Brain pericyte (primary cell): ENCODE measurements around the gene JPH3.

Source experiments
- DNase-seq: peaks from one replicate; pipeline ENCODE4 v3.0.0-alpha.2; 2012; ENCODE audit warnings: low read depth, low spot score

The JPH3 gene

DNA sequence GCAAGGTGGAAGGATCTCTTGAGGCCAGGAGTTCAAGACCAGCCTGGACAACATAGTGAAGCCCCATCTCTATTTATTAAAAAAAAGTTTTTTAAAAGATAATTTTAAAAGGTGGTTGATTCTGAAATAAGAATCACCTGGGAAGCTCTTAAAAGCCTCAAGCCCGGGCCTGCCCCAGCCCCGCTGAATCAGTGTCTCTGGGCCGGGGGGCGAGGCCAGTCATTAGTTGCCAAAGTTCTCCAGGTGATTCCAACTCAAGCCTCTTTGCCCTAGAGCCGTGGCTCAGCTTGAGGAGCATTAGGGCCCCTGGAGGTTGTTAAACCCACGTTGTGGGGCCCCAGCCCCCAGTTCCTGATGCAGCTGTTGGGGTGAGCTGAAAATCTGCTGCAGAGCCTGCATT lies 24.6 kb downstream of the JPH3 start:
- DNase-seq: no peak

GRCh38 chr16:87627542-87628245 lies 25.4 kb downstream of the JPH3 start:
- no peak for DNase-seq

- no peak for DNase-seq
These were observed 26.1 kb downstream of the JPH3 start for GRCh38 chr16:87628246-87628923.

DNA sequence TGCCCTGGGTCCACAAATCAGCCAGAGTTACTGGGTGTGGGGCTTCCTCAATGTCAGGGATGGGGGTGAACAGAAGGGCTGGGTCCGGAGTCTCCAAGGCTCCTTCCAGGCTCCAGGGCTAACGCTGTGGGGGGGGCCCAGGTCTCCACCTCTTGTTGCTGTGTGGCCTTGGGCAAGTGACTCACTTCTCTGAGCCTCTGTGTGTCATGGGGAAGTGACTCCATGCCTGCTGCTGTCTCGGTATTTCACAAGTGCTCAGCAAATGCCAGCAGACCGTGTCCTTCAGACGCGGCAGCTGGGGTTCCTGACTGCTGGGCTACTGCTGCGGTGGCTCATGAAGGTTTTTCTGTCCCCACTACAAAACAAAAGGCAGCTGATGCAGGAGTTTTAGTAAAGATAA lies 26.6 kb downstream of the JPH3 start:
- no peak for DNase-seq

GRCh38 chr16:87631067-87631466 lies 28.8 kb downstream of the JPH3 start:
- DNase-seq: no peak

GRCh38 chr16:87634411-87634810 lies 32.1 kb downstream of the JPH3 start:
- DNase-seq: no peak

DNA sequence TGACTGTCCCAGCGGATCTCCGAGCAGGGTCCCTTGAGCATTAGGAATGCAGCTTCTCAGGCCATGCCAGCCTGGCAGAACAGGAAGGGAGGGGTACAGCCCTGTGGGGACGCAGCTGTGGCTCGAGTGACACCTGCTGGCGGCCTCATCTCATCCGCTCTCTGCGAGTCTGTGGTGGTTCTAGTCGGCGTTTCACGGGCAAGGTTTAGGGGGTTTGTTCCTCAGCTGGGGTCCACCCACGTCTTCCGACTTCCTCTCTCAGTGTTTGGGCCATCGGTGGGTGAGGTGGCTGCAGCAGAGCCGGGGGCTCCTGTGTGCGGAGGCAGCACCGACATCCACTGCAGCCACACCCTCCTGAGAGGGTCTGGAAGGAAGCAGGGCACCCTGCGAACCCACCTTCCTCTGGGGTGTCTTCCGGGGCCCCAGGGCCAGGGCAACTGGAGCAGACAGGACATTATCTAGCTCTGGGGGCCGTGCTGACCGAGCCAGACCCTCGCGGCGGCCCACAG lies 33.3 kb downstream of the JPH3 start:
- no peak for DNase-seq

DNA sequence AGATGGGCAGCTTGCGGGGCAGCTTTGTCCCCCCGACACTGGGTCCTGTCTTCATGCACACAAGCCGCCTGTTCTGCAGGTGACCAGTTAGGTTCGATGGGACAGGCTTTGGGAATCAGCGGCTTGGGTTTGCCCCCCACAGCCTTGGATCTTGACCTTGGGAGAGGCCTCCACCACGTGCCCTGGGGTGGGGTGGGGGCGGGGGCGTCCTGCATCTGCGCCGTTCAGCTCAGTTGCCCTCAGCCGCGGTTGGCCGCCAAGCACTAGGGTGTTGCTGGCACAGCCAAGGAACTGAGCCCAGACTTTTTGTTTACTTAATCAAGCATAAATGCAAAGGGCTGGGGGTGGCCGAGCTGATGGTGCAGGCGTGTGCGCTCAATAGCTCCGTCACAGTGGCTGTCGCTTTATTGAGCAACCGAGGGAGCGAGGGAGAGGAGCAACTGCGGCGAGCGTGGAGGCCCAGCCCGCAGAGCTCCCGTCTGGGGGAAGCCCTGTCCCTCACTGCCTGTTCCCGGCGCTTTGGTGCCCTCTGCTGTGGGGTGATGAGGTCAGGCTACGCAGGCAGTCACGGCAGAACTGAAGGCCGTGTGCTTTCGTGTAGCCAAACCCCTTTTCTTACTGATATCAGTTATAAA lies 33.9 kb downstream of the JPH3 start:
- no peak for DNase-seq

GRCh38 chr16:87636741-87637140 lies 34.4 kb downstream of the JPH3 start:
- no peak for DNase-seq

GRCh38 chr16:87637357-87637756 lies 35.0 kb downstream of the JPH3 start:
- DNase-seq: no peak

GRCh38 chr16:87638736-87639135 lies 36.4 kb downstream of the JPH3 start:
- no peak for DNase-seq

- DNase-seq: no peak
These were observed 39.4 kb downstream of the JPH3 start for GRCh38 chr16:87641721-87642120.

DNA sequence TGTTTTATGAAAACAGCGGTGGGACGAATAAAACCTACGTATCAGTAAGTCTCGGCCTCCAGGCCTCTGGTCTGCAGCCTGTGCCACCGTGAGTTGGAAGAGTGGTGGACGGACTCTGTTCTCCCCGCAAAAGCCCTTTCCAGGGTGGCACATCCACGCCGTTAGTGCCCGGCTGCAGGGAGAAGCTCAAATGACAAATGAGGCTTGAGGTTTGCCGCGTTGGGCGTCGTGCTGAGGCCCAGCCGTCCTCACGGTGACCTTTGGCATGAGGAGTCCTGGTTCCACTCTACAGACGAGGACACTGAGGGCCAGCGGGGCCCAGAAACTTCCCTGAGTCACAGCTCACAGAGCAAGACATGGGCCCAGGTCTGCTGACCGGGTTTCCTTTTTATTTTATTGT lies 40.2 kb downstream of the JPH3 start:
- DNase-seq: no peak

DNA sequence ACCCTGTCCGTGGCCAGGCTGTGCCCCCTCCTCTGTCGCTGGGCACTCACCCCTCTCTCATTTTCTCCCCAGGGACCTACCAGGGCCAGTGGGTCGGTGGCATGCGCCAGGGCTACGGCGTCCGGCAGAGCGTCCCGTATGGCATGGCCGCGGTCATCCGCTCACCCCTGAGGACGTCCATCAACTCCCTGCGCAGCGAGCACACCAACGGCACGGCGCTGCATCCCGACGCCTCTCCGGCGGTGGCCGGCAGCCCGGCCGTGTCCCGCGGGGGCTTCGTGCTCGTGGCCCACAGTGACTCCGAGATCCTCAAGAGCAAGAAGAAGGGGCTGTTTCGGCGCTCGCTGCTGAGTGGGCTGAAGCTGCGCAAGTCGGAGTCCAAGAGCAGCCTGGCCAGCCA lies 41.9 kb downstream of the JPH3 start:
- DNase-seq: no peak

- no peak for DNase-seq
These were observed 42.3 kb downstream of the JPH3 start for GRCh38 chr16:87644596-87644995.

DNA sequence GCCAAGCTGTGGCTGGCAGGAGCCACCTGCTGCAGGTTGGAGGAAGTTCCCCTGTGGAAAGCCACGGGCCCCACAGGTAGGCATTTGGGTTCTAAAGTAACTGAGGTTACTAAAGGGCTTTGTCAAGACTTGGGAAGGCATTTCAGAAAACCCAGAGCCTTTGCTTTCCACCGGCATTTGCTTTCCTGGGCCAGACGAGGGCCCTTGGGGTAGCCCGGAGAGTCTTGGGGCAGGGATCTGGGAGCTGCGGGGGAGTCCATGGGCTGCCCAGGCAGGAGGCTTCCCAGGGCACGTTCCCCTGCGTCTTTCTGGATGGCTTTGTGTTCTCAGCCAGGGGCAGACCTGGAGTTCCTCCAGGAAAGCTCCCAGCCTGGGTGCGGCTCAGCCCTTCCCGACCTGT lies 43.5 kb downstream of the JPH3 start:
- DNase-seq: no peak

GRCh38 chr16:87647431-87648185 lies 45.3 kb downstream of the JPH3 start:
- DNase-seq: no peak

DNA sequence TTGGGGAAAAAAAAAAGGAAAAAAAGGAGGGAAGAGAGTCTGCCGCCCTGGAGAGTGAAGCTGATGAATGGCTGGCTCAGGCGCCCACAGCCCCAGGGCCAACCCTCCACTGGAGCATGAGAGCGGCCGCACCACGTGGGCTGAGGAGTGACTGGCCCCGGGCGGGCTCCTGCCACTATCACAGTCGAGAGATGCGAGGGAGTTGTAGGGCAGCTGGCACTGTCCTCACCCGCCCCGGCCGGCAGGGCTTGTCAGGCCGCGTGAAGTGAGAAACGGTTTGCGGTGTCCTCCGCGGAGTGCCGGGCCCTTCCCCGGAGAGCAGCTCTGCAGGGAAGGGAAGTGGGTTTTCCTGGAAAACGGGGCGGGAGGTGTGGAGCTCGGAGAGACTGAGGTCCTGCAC lies 45.9 kb downstream of the JPH3 start:
- DNase-seq: no peak

DNA sequence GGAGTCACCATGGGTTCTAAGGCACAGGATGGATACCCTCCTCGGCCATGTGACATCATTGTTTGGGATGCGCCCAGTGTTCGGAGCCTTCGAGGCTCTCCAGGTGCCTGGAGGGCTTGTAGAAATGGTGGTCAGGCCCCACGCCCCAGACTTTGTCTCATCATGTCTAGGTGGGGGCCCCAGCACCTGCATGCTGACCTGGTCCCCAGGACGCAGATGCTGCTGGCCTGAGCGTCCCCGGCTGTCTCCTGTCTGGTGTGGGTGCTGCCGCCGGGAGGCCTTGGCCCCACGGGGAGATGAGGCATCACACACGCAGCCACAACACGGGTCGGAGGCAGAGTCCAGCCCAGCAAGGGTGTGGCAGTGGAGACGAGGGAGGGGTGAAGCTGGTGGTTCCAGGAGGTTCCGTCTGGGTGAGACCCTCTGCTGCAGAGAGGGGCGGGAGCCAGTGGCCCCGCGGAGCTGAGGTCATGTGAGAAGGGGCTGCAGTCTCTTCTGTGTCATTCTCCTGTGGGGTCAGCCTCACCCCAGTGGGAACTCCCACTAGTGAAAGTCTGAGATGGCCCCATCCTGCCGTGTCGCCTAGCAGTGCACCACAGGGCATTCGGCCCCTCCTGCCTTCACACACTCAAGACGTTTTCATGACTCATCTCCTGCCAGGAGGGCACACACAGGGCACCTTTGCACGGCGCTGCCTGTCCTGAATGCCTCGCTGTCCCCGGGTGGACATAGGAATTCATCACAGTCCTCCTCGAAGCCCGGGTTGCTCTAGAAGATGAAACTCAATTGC lies 46.6 kb downstream of the JPH3 start:
- no peak for DNase-seq

GRCh38 chr16:87652386-87652785 lies 50.1 kb downstream of the JPH3 start:
- no peak for DNase-seq

DNA sequence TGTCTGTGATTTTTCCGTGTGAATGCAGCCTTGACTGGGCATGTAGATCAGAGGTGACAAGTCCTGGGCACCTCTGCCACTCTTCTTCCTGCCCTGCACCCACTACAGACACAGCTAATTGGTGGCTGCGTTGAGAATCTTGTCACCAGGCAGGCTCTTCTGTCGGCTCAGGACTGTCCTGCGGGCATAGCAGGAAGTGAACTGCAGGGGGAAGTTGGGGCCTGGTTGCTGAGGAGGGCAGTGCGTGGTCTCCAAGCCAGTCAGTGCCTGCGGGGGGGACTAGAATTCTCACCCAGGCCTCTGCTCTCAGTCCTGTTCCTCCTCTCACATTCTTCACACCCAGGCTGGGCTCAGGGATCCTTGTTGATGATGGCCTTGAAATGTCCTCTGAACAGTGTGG lies 50.5 kb downstream of the JPH3 start:
- DNase-seq: no peak
